ENCODE results near the gene HSF4. TPM values are rescaled to one million over a fixed set of nuclear protein-coding genes. Genes with fewer than 3 reads are reported as not detected.
A peak's percentile ranks its signal among the peaks of the same experiment; 100 is the strongest.

The HSF4 gene
- total and polyA plus RNA-seq, 2 of the 4 experiments (the other 2 are of a cell fraction), result 0.54 to 7.5 TPM

- ChIA-PET POLR2A (ENCODE audit: unreplicated experiment) (interaction anchor here (0.6 kb wide), 1 partner anchor 306 kb away, joined by 4 read pairs; no protein-coding TSS in a partner anchor), CTCF (no interaction called here)
- Histone ChIP-seq H4K8ac (ENCODE audit: low read depth in 2 of 2, low read length in 2 of 2) (peak overlapping the region in 1 of 2 experiments; percentile 17; a peak in 2 of 4 replicates), H3K4ac (ENCODE audit: low read depth, low read length) (peak overlapping the region; percentile 40; the same call in 1 of the 2 replicates), H3K9me1 (ENCODE audit: insufficient read depth, low read length) (peaks cover 26% of the 10 kb centered on the region), H4K91ac (ENCODE audit: insufficient read depth, low read depth, low read length) (no peak overlapping the region), H2BK5ac (ENCODE audit: low read depth, low read length, poor library complexity, severe bottlenecking) (peak overlapping the region; percentile 64), H3K4me2 (ENCODE audit: low read depth, low read length) (peak overlapping the region; percentile 60; the same call in 1 of the 2 replicates), H3K36me3 (ENCODE audit: control insufficient read depth, insufficient read depth, low read length) (peaks cover 23% of the 10 kb centered on the region), H3K79me1 (ENCODE audit: low read depth in 1 of 2, low read length in 2 of 2) (peaks cover 25 to 41% of the 10 kb centered on the region in 2 experiments), H2AK5ac (ENCODE audit: low read depth, low read length) (peak overlapping the region; percentile 80), H2BK15ac (ENCODE audit: low read depth, low read length) (no peak overlapping the region), H3K23ac (ENCODE audit: low read depth, low read length) (no peak overlapping the region; the same call in 1 of the 2 replicates), H2AFZ (replicated peaks; ENCODE audit: low read length, poor library complexity) (peak overlapping the region; percentile 48), H3K9me3 (ENCODE audit: control insufficient read depth, insufficient read depth, low read length) (no peaks in the 10 kb centered on the region), H3K9ac (ENCODE audit: low read depth, low read length) (no peak overlapping the region), H3K14ac (replicated peaks; ENCODE audit: low read depth, low read length) (no peak overlapping the region), H4K5ac (ENCODE audit: low read depth, low read length) (no peak overlapping the region), H3K27ac (ENCODE audit: insufficient read depth, low read length) (no peak overlapping the region), H3K18ac (ENCODE audit: low read depth, low read length) (no peak overlapping the region), H2BK20ac (ENCODE audit: low read depth, low read length) (no peak overlapping the region), H3K56ac (ENCODE audit: extremely low read depth, insufficient read depth, low read length) (no peak overlapping the region), H2BK120ac (ENCODE audit: low read depth, low read length) (no peak overlapping the region), H3K4me1 (ENCODE audit: control insufficient read depth, insufficient read depth, low read length) (peaks cover 21% of the 10 kb centered on the region), H3K27me3 (ENCODE audit: control insufficient read depth, insufficient read depth, low read length) (no peaks in the 10 kb centered on the region), H2AK9ac (replicated peaks; ENCODE audit: low read depth, low read length, poor library complexity) (peak overlapping the region; percentile 71), H4K20me1 (ENCODE audit: insufficient read depth, low read length) (peaks cover 21% of the 10 kb centered on the region), H3K4me3 (ENCODE audit: insufficient read depth, low read depth, low read length) (no peak overlapping the region)
- 80% methylated on average over 2 of the region's 13 CpGs; no CpG with 5 or more reads in 1 of the 2 experiments for WGBS, 2 experiments (ENCODE audit: extremely low coverage in 2 of 2, insufficient read length in 1 of 2)
- ATAC-seq (ENCODE audit: low read depth) (peak; percentile 36), DNase-seq (peak; percentile 76)
- intact Hi-C loops (cut with micrococcal nuclease) (no loop called here), in situ Hi-C loops (cut with MboI; ENCODE audit: low sequenced_read_pairs) (no loop called here), dilution Hi-C loops (cut with HindIII; ENCODE audit: low sequenced_read_pairs, unreplicated experiment) (no loop called here)
- TF ChIP-seq FOS (IDR thresholded peaks at IDR 0.05; ENCODE audit: low read depth, low read length) (peak; percentile 77; the same call in 1 of the 2 replicates), BHLHE40 (IDR thresholded peaks at IDR 0.05; ENCODE audit: low read depth, low read length) (0 out of 2 replicates have a peak, but pooled peaks have one; percentile 21), USF2 (IDR thresholded peaks at IDR 0.05; ENCODE audit: low read depth, low read length) (no peak), MAFK (IDR thresholded peaks at IDR 0.05; ENCODE audit: low read depth, low read length) (no peak)
- no TSS peak for BruUV-seq (replicated peaks)
Measured at GRCh38 chr16:67190448-67191399, 26.2 kb downstream of the HSF4 start.
